Measurements from ENCODE around the gene SRP19. TPM values are rescaled to one million over a fixed set of nuclear protein-coding genes. Genes with fewer than 3 reads are reported as not detected.

Gene SRP19
- polyA plus RNA-seq, 1 donor (not counting 4 experiments of a cell fraction or from before 2014, with no cell fraction given), result 93.7 TPM

GRCh38 chr5:112914584-112914983 lies 53.5 kb downstream of the SRP19 start:
- Histone ChIP-seq H2AFZ (ENCODE audit: control insufficient read depth, low read length) (no peak overlapping the region), H3K9me3 (ENCODE audit: control insufficient read depth, low read depth, low read length) (no peaks in the 10 kb centered on the region), H3K4me3 (ENCODE audit: control insufficient read depth in 2 of 3, extremely low read depth in 1 of 3, insufficient read depth in 2 of 3, low read depth in 1 of 3, low read length in 3 of 3) (no peak overlapping the region), H3K27me3 (ENCODE audit: control insufficient read depth, extremely low read depth, insufficient read depth, low read length) (no peaks in the 10 kb centered on the region), H3K4me1 (ENCODE audit: control insufficient read depth, extremely low read depth, insufficient read depth, low read length) (peaks cover 7% of the 10 kb centered on the region), H3K79me2 (ENCODE audit: control insufficient read depth, insufficient read depth, low read length) (peaks cover 74% of the 10 kb centered on the region), H3K9ac (ENCODE audit: control insufficient read depth, extremely low read depth, insufficient read depth, low read length) (no peak overlapping the region), H3K36me3 (ENCODE audit: control insufficient read depth in 2 of 2, extremely low read depth in 1 of 2, insufficient read depth in 2 of 2, low read length in 2 of 2) (peaks cover 18 to 32% of the 10 kb centered on the region in 2 experiments), H3K27ac (ENCODE audit: control insufficient read depth, insufficient read depth, low read length) (no peak overlapping the region), H3K9me1 (ENCODE audit: control insufficient read depth, extremely low read depth, insufficient read depth, low read length) (no peaks in the 10 kb centered on the region), H4K20me1 (ENCODE audit: control insufficient read depth, extremely low read depth, insufficient read depth, low read length) (peaks cover 4% of the 10 kb centered on the region), H3K4me2 (ENCODE audit: control insufficient read depth, extremely low read depth, insufficient read depth, low read depth, low read length) (no peak overlapping the region)
- no peak for TF ChIP-seq EZH2 (IDR thresholded peaks at IDR 0.05; ENCODE audit: low read length)
- no peak for TF ChIP-seq CTCF (optimal IDR thresholded peaks at IDR 0.05 in 1 of 3, IDR thresholded peaks at IDR 0.05 in 1 of 3, conservative IDR thresholded peaks at IDR 0.05 in 1 of 3; ENCODE audit: extremely low read depth in 1 of 3, insufficient read depth in 2 of 3, low read length in 3 of 3)
- dilution Hi-C loops (cut with MboI; ENCODE audit: extremely low pct_ligation_motif_present, low sequenced_read_pairs), result no loop called here
- DNase-seq (ENCODE audit: low read depth, low spot score), result no peak
- no peak for FAIRE-seq

- no peaks in the 10 kb centered on the region for H3K27me3 ChIP-seq (ENCODE audit: control insufficient read depth, extremely low read depth, insufficient read depth, low read length)
- dilution Hi-C loops (cut with MboI; ENCODE audit: extremely low pct_ligation_motif_present, low sequenced_read_pairs), result no loop called here
- no peaks in the 10 kb centered on the region for H3K9me1 ChIP-seq (ENCODE audit: control insufficient read depth, extremely low read depth, insufficient read depth, low read length)
- DNase-seq (ENCODE audit: low read depth, low spot score), result no peak
- FAIRE-seq, result no peak
- H3K4me1 ChIP-seq (ENCODE audit: control insufficient read depth, extremely low read depth, insufficient read depth, low read length), result peaks cover 11% of the 10 kb centered on the region
- peaks cover 77% of the 10 kb centered on the region for H3K79me2 ChIP-seq (ENCODE audit: control insufficient read depth, insufficient read depth, low read length)
- peaks cover 4% of the 10 kb centered on the region for H4K20me1 ChIP-seq (ENCODE audit: control insufficient read depth, extremely low read depth, insufficient read depth, low read length)
- no peak overlapping the region for H3K4me3 ChIP-seq (ENCODE audit: control insufficient read depth in 2 of 3, extremely low read depth in 1 of 3, insufficient read depth in 2 of 3, low read depth in 1 of 3, low read length in 3 of 3)
- H3K27ac ChIP-seq (ENCODE audit: control insufficient read depth, insufficient read depth, low read length), result no peak overlapping the region
- no peak overlapping the region for H3K4me2 ChIP-seq (ENCODE audit: control insufficient read depth, extremely low read depth, insufficient read depth, low read depth, low read length)
- no peak for TF ChIP-seq EZH2 (IDR thresholded peaks at IDR 0.05; ENCODE audit: low read length)
- H3K9ac ChIP-seq (ENCODE audit: control insufficient read depth, extremely low read depth, insufficient read depth, low read length), result no peak overlapping the region
- H3K36me3 ChIP-seq (ENCODE audit: control insufficient read depth in 2 of 2, extremely low read depth in 1 of 2, insufficient read depth in 2 of 2, low read length in 2 of 2), result peaks cover 13 to 27% of the 10 kb centered on the region in 2 experiments
- H3K9me3 ChIP-seq (ENCODE audit: control insufficient read depth, low read depth, low read length), result no peaks in the 10 kb centered on the region
- no peak overlapping the region for H2AFZ ChIP-seq (ENCODE audit: control insufficient read depth, low read length)
Observed at GRCh38 chr5:112915831-112916230, 54.7 kb downstream of the SRP19 start.

- no peaks in the 10 kb centered on the region for H3K9me1 ChIP-seq (ENCODE audit: control insufficient read depth, extremely low read depth, insufficient read depth, low read length)
- H3K4me1 ChIP-seq (ENCODE audit: control insufficient read depth, extremely low read depth, insufficient read depth, low read length), result peaks cover 13% of the 10 kb centered on the region
- H3K4me3 ChIP-seq (ENCODE audit: control insufficient read depth in 2 of 3, extremely low read depth in 1 of 3, insufficient read depth in 2 of 3, low read depth in 1 of 3, low read length in 3 of 3), result no peak overlapping the region
- dilution Hi-C loops (cut with MboI; ENCODE audit: extremely low pct_ligation_motif_present, low sequenced_read_pairs), result no loop called here
- no peak overlapping the region for H3K27ac ChIP-seq (ENCODE audit: control insufficient read depth, insufficient read depth, low read length)
- H3K9ac ChIP-seq (ENCODE audit: control insufficient read depth, extremely low read depth, insufficient read depth, low read length), result no peak overlapping the region
- H3K9me3 ChIP-seq (ENCODE audit: control insufficient read depth, low read depth, low read length), result no peaks in the 10 kb centered on the region
- no peak for DNase-seq (ENCODE audit: low read depth, low spot score)
- FAIRE-seq, result no peak
- no peaks in the 10 kb centered on the region for H3K27me3 ChIP-seq (ENCODE audit: control insufficient read depth, extremely low read depth, insufficient read depth, low read length)
- H3K36me3 ChIP-seq (ENCODE audit: control insufficient read depth in 2 of 2, extremely low read depth in 1 of 2, insufficient read depth in 2 of 2, low read length in 2 of 2), result peaks cover 11 to 24% of the 10 kb centered on the region in 2 experiments
- H3K79me2 ChIP-seq (ENCODE audit: control insufficient read depth, insufficient read depth, low read length), result peaks cover 68% of the 10 kb centered on the region
- H4K20me1 ChIP-seq (ENCODE audit: control insufficient read depth, extremely low read depth, insufficient read depth, low read length), result peaks cover 4% of the 10 kb centered on the region
- no peak overlapping the region for H2AFZ ChIP-seq (ENCODE audit: control insufficient read depth, low read length)
- H3K4me2 ChIP-seq (ENCODE audit: control insufficient read depth, extremely low read depth, insufficient read depth, low read depth, low read length), result no peak overlapping the region
- TF ChIP-seq EZH2 (IDR thresholded peaks at IDR 0.05; ENCODE audit: low read length) (no peak), CTCF (optimal IDR thresholded peaks at IDR 0.05 in 1 of 3, IDR thresholded peaks at IDR 0.05 in 1 of 3, conservative IDR thresholded peaks at IDR 0.05 in 1 of 3; ENCODE audit: extremely low read depth in 1 of 3, insufficient read depth in 2 of 3, low read length in 3 of 3) (peak; percentile 20 to 48 (median 44))
Observed at GRCh38 chr5:112917453-112917995, 56.4 kb downstream of the SRP19 start.
